GM18526 (cell line): ENCODE data around the gene KRT13.

Experiments used
- POLR2A ChIP-seq: IDR thresholded peaks from 3 replicates; pipeline ENCODE4 v1.6.1; 2011; ENCODE audit not compliant: insufficient read length; ENCODE audit errors: extremely low read depth

KRT13 gene

DNA sequence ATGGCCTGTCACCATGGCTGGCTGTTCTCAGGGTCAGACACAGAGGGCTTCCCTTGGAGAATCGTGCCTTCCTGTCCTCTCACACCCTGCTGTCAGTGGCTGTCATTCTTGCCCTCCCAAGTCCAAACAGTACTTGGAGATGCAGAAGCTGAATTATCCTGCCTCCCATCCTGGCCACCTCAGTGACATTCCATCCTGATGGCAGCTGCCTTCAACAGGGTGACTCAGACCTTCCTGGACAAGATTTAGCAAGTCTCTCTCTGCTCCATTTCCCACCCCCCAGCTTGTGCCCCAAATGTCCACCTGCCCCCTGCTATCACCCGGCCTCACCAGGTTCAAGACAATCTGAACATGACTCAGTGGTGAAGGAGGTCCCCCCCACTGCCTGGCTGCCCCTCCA, 10.9 kb downstream of the KRT13 start:
- no peak for TF ChIP-seq POLR2A

GRCh38 chr17:41492771-41493170, 12.6 kb downstream of the KRT13 start:
- TF ChIP-seq POLR2A = no peak

DNA sequence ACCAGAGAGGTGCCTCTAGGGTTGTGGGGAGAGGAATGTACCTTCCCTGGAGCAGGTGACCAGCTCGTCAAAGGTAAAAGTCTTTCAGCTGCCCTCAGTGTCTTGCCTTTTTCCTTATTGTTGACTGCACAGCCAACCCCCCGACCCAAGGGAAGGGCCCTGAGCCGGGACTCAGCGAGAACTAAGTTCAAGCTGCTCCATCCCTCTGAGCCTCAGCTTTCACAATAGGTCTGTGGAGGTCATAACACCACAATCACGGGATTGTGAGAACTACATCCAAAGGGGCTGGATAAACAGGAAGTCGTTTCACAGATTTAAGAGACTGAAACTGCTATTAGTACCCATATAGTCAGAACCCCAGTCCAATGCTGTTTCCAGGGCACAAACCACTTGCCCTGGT, 13.1 kb downstream of the KRT13 start:
- TF ChIP-seq POLR2A = no peak

DNA sequence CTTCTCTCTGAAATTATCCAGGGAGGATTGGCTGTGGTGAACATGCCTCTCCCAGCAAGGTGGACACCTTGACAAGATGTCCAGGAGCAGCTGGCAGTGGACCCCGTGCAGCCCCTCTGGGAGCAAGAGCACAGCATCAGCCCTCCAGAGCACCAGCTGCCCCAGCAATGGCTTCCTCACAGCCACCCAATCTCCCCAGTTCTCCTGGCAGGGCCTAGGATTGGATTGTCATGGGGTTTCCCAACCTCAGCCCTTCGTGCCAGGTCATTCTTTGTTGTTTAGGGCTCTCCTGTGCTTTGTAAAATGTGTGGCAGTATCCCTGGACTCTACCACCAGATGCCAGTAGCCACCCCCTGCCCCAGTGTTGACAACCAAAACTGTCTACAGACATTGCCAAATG, 13.9 kb downstream of the KRT13 start:
- TF ChIP-seq POLR2A = no peak

DNA sequence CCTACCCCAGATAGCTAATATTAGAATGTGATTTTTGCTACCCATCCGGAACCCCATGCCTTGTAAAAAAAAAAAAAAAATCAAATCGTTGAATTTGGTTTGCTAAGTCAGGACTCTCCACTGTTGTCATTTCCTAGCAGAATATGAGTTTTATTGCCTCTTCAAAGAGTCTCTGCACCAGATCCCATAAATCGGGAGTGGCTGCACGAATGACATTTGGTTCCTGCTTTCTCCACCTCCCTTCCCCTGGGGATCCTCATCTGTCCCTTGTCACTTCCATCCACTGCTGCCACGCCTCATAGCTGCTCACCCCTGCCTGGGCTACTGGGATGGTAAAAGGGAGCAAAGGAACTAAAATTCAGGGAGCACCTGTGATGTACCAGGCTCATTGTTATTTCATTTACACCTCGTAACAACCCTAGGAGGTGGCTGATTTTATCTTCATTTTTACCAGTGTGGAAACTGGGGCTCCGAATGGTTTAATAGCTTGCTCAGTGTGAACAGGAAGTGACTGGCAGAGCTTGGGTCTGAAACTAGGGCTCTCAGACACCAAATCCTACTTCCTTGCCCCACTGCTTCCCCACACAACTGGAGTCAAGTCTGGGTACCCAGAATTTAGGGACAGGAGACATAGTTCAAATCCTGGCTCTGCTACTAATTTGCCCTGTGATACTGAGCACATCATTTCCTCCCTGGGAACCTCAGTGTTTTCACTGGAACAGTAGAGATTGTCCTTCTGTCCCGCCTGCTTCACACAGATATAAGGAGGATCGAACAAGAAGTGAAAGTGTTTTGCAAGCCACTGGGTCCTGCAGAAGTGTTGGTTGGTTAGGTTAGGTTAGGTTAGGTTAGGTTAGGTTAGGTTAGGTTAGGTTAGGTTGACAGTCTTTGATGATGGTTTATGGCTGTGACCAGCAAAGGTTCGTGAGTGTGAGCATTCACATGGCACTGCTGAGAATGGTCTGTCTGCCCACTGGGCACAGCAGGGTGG, 15.1 kb downstream of the KRT13 start:
- no peak for TF ChIP-seq POLR2A

GRCh38 chr17:41489531-41489930, 15.9 kb downstream of the KRT13 start, which contains the start of gene KRT36:
TSS of gene KRT36 (minus strand) at chr17:41489910. CDS start at chr17:41489864, 46 bp downstream.
- no peak for TF ChIP-seq POLR2A

GRCh38 chr17:41486809-41487530, 18.4 kb downstream of the KRT13 start:
- TF ChIP-seq POLR2A = no peak

- no peak for TF ChIP-seq POLR2A
Observed at GRCh38 chr17:41486316-41486715, 19.1 kb downstream of the KRT13 start.

- TF ChIP-seq POLR2A = no peak
Observed at GRCh38 chr17:41484920-41485904, 20.2 kb downstream of the KRT13 start.

GRCh38 chr17:41483991-41484826, 21.2 kb downstream of the KRT13 start:
- TF ChIP-seq POLR2A = no peak

DNA sequence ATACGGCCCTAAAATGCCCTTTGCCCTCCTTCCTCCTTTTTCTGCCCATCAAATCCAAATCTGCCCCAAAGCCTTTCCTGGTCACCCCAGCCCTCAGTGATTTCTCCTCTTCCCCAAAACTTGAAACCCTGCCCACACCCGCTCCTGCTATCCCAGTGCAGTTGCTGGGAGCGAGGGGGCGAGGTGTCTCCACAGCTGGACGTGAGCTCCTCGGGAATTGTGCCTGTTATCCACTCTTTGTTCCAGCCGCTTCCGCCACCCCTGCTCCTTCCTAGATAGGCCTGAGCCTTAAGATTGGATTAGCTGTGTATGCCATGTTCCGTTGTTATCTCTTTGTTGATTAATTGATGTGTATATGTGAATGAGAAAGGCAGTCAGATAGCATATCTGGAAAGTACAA, 21.9 kb downstream of the KRT13 start:
- TF ChIP-seq POLR2A = no peak

DNA sequence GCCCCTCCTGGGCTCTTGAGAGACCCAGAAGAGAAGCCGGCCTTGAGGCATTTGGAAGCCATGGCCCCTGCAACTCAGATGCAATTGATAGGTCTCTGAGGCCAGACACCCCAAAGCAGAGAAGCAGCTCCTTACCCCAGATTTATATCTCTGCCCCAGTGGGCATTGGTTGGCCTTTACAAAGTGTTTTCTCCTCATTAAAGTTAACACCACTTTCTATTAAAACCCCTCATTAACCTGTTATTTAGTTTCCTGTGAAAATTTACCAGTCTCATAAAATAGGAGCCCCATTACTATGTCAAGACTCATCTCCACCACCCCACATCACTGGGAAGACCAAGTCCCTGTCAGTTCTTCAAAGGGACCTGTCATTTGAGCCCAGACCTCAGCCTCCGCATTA, 24.4 kb downstream of the KRT13 start, which contains the start of gene KRT35:
Gene KRT35 (minus strand): TSS at position 116 of the 400 bp plus-strand sequence. CDS start 54 bp downstream, at position 62.
- TF ChIP-seq POLR2A = no peak

- no peak for TF ChIP-seq POLR2A
Observed at GRCh38 chr17:41480581-41480980, 24.8 kb downstream of the KRT13 start.

DNA sequence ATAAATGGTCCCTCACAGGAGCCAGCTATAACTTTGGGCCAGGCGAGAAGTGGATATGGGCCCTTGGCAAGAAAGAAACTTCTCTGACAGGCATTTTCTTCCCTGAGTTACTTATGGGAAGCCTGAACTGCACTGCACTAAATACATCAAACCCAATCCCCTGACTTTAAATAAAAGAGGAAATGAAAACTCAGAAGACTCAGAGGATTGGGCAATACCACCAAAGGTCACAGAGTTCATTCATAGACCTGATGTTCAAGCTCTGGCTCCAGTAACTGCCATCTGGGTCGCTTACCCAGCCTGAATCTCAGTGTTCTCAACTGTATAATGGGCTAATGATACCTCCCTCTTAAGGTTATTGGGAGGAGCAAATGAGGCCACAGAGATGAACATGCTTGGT, 25.3 kb downstream of the KRT13 start:
- TF ChIP-seq POLR2A = no peak
